ENCODE results near the gene S100P.
"Not testable (repeated sequence)": the region's sequence is repeated elsewhere in the genome, so short reads cannot be mapped to it uniquely, and the experiment has no call there.

- TF ChIP-seq CTCF (IDR thresholded peaks at IDR 0.05; ENCODE audit: borderline replicate concordance, extremely low read depth, low read length, poor library complexity, severe bottlenecking); EZH2 (IDR thresholded peaks at IDR 0.05; ENCODE audit: borderline replicate concordance, low read depth, low read length, severe bottlenecking): not testable (repeated sequence)
Measured at GRCh38 chr4:6673191-6673659, 20.5 kb upstream of the S100P start.

All from DND-41 (cell line).